LNCAP (cell line): ENCODE data around the gene RAB34.

Source experiments
- CTCF ChIP-seq: fragments of 450-650 bp; IDR thresholded peaks from 2 replicates; pipeline ENCODE4 v1.5.1; 2017; ENCODE audit warnings: mild to moderate bottlenecking

Gene RAB34

DNA sequence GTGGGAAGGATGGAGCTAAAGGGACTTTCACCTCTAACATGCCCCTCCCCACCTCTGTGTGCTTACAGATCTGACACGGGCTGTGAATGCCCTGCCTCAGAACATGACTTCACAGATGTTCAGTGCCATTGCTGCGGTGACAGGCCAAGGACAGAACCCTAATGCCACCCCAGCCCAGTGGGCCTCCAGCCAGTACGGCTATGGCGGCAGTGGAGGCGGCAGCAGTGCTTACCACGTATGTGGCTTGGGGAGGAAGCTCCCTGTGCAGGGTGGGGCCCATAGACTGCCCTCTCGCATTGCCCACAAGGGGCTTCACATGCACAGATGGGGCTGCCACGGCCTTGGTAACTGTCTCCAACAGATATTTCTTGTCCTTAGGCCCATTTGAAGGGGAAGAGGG, 17.4 kb downstream of the RAB34 start:
- TF ChIP-seq CTCF, result no peak

DNA sequence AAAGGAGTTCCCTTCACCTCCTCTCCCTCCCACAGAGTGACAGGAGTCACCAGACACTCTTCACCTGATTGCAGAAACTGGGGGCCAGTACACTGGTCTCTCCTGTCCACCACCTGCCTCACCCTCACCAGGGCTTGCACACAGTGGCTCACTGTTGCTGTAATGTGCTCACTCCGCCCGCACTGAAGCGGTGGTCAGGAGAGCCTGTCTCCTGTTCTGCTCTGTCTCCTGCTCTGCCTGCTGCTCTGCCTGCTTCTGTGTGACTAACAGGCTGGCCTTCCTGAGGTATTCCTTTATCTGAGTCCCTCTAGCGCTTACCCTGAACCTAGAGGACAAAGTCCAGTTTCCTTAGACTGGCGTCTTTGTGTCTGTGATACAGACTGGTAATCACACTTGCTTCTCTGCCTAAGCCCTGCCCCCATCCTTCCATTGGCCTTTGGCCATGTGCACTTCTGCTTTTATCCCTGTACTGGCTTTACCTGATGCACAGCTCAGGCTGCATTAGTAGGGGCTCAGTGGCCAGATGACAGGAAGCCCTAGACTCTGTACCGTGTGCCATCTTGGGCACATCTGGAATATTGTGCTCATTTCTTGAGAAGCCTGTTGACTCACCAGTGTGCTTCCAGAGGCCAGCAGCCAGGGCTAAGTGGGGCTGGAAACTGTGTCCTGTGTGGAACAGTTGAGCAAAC, 19.3 kb downstream of the RAB34 start:
- TF ChIP-seq CTCF, result no peak

GRCh38 chr17:28693869-28694268, 23.8 kb downstream of the RAB34 start:
- no peak for TF ChIP-seq CTCF

DNA sequence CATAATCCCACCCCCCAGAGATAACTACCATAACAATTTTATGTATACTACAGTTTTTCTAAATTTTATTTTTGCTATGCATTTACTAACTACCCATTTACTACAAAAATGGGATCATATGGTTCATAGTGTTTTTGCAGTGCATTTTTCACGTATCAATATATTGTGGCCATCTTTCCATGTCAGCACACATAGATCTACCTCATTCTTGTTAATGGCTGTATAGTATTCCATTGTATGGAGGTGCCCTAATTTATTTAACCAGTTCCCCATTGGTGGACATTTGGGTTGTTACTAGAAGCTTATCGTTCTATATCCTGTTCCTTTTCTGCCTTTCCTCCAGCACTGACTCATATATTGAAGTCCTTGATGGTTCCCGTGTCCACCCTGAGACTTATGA, 28.7 kb downstream of the RAB34 start:
- TF ChIP-seq CTCF, result no peak

DNA sequence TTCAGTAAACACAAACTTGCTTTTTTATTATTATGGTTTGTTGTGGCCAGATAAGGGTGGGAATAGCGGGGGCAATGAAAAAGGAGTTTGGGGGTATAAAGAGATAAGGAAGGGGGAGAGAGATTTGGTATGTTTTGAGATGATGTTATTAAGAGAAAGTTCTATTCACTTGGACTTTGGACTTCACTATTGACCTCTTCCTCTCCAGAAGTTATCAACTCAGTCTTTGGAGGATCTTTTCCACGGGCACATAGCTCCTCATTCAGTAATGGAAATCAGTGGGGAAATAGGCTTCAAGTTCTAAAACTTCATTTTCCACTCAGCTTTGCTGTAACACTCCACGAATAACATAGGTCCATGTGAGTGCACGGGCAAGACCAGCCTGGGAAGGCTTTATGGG, 29.2 kb downstream of the RAB34 start:
- no peak for TF ChIP-seq CTCF

DNA sequence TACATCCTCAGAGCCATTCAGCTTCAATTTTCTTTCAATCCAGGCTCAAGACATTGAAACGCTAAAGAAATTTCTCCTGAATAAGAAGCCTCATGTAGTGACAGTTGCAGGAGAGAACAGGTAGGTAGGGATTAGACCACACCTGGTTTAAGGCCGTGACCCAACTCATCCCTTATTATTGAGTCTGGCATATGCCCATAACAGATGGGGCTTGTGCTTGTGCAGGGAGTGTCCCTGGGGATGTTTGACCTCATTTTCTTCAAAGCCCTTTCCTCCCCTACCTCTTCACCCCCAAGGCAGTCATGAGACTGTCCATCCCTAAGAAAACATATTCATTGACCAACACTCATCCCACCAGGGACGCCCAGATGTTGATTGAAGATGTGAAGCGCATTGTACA, 31.4 kb downstream of the RAB34 start:
- no peak for TF ChIP-seq CTCF

GRCh38 chr17:28685366-28685765, 32.3 kb downstream of the RAB34 start:
- no peak for TF ChIP-seq CTCF

- peak; percentile 44 for TF ChIP-seq CTCF
Observed at GRCh38 chr17:28684963-28685362, 32.7 kb downstream of the RAB34 start.
